ENCODE data around the gene CDC14A.

CDC14A gene

DNA sequence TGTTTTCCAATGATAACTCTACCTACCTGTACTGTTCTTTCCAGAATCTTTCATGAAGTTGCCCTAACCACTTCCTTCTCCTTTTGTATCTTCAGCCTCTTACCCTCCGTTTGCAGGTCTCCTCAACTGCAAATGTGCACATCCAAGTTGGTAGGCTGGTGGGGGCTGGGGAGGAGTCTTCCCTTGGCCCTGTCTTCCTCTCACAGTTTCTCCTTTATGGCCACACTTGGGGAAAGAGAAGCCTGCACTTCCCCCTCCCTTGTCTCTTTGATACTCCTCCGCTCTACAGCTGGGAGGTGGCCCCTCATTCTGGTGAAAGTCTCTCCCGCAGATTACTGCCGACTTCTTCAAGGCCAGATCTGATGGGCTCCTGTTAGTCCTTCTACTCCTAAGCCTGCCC lies 158.8 kb downstream of the CDC14A start:
- TF ChIP-seq POLR2AphosphoS5 (IDR thresholded peaks at IDR 0.05; ENCODE audit: low read depth, low read length): no peak
- no peak for TF ChIP-seq PAX5 (IDR thresholded peaks at IDR 0.05; ENCODE audit: insufficient read depth, low read length, severe bottlenecking)
- TF ChIP-seq POLR2A (IDR thresholded peaks at IDR 0.05; ENCODE audit: low read depth, low read length): no peak
- no peak for TF ChIP-seq POU2F2 (IDR thresholded peaks at IDR 0.05; ENCODE audit: low read depth, low read length)
- no peak for TF ChIP-seq SPI1 (IDR thresholded peaks at IDR 0.05; ENCODE audit: low read depth, low read length)
- TF ChIP-seq TAF1 (IDR thresholded peaks at IDR 0.05; ENCODE audit: low read depth, low read length): no peak
- FAIRE-seq (no peak), DNase-seq (ENCODE audit: insufficient read length, low spot score) (no peak)

DNA sequence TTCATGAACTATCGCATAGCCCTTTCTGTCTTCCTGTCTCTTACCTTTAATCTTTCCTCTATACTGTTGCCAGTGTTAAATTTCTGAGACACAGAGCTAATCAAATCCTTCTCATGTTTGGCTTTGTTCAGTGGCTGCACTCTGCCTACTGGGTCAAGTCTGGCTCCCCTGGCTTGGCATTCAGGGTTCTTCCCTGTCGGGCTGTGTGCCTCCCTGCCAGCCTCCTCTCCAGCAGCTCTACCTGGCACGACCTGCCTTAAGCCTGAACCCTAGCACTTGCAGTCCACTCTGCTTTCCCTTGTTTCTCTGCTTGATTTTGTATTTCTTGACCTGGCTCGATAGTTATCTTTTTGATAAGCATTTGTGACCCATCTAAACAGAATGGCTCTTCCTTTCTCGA lies 159.5 kb downstream of the CDC14A start:
- no peak for DNase-seq (ENCODE audit: insufficient read length, low spot score)
- no peak for FAIRE-seq
- no peak for TF ChIP-seq TAF1 (IDR thresholded peaks at IDR 0.05; ENCODE audit: low read depth, low read length)

DNA sequence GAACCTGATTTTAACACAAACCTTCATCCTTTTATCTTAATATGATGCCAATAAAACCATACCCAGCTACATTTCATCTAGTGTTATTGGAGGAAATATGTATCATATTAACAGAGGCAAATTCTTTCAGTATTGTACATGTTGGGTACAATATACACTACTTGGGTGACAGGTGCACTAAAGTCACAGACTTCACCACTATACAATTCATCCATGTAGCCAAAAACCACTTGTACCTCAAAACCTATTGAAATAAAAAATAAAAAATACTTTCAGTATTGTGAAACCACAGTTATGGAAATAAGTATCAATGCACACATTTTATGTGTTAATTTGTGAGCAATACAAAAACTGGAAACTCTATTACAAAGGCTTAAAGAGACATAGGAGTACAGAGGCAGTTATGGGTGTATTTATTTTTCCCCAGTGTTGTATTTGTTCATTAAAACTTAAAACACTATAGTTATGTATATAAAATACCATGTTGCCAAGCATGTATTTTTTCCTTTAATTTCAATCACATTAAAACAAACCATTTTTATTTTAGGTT lies 160.6 kb downstream of the CDC14A start:
- FAIRE-seq: no peak
- DNase-seq (ENCODE audit: insufficient read length, low spot score): no peak
- no peak for TF ChIP-seq POLR2AphosphoS5 (IDR thresholded peaks at IDR 0.05; ENCODE audit: low read depth, low read length)
- TF ChIP-seq TAF1 (IDR thresholded peaks at IDR 0.05; ENCODE audit: low read depth, low read length): no peak

DNA sequence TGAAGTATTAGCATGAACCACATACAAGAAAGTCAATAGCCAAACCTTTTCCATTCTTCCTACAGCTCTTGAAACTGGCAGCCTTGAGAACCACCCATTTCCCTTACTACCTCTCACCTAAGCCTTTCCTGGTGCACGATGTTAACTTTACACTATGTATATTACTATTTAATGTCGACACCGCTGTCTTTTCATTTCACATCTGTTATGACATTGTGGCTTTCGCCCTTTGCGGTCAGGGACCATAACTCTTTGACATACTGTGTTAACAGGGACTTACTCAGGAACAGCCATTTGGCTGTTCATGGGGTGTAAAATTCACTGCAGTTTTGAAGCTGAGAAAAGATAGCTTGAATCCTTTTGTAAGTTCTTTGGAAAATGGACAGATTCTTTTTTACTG lies 164.6 kb downstream of the CDC14A start:
- TF ChIP-seq POLR2A (IDR thresholded peaks at IDR 0.05; ENCODE audit: low read depth, low read length): no peak
- TF ChIP-seq TAF1 (IDR thresholded peaks at IDR 0.05; ENCODE audit: low read depth, low read length): no peak
- TF ChIP-seq PAX5 (IDR thresholded peaks at IDR 0.05; ENCODE audit: insufficient read depth, low read length, severe bottlenecking): no peak
- TF ChIP-seq SPI1 (IDR thresholded peaks at IDR 0.05; ENCODE audit: low read depth, low read length): no peak
- TF ChIP-seq POU2F2 (IDR thresholded peaks at IDR 0.05; ENCODE audit: low read depth, low read length): no peak
- TF ChIP-seq POLR2AphosphoS5 (IDR thresholded peaks at IDR 0.05; ENCODE audit: low read depth, low read length): no peak
- peak; percentile 87 for FAIRE-seq

GRCh38 chr1:100517515-100517914 lies 165.2 kb downstream of the CDC14A start:
- DNase-seq (ENCODE audit: insufficient read length, low spot score) (no peak), FAIRE-seq (no peak)
- TF ChIP-seq POLR2AphosphoS5 (IDR thresholded peaks at IDR 0.05; ENCODE audit: low read depth, low read length) (no peak), POU2F2 (IDR thresholded peaks at IDR 0.05; ENCODE audit: low read depth, low read length) (no peak), POLR2A (IDR thresholded peaks at IDR 0.05; ENCODE audit: low read depth, low read length) (no peak), PAX5 (IDR thresholded peaks at IDR 0.05; ENCODE audit: insufficient read depth, low read length, severe bottlenecking) (no peak), SPI1 (IDR thresholded peaks at IDR 0.05; ENCODE audit: low read depth, low read length) (no peak), TAF1 (IDR thresholded peaks at IDR 0.05; ENCODE audit: low read depth, low read length) (no peak)

More for the DNA sequence above, 164.6 kb downstream of the CDC14A start:
- DNase-seq (ENCODE audit: insufficient read length, low spot score): no peak

DNA sequence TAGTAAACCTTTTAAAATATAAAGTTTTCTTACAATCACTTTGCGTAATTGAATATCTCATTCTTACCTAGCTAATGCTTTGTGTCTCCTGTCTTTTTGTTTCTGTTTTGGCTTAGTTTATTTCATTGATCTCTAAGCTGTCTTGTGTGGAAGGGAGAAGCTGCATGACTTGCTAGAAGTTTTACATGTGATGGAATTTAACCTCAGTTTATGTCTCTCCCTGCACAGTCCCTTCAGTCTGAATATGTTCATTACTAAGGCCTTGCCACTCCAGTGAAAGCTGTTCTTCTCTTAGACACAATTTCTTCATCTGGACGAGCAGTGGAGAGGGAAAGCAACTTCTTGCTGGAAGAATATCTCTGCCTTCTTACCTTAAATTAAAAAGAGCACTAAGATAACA lies 165.7 kb downstream of the CDC14A start:
- TF ChIP-seq POLR2AphosphoS5 (IDR thresholded peaks at IDR 0.05; ENCODE audit: low read depth, low read length) (no peak), TAF1 (IDR thresholded peaks at IDR 0.05; ENCODE audit: low read depth, low read length) (no peak), POU2F2 (IDR thresholded peaks at IDR 0.05; ENCODE audit: low read depth, low read length) (no peak), POLR2A (IDR thresholded peaks at IDR 0.05; ENCODE audit: low read depth, low read length) (no peak)
- DNase-seq (ENCODE audit: insufficient read length, low spot score) (no peak), FAIRE-seq (no peak)

- DNase-seq (ENCODE audit: insufficient read length, low spot score) (no peak), FAIRE-seq (peak; percentile 92)
- no peak for TF ChIP-seq POLR2A (IDR thresholded peaks at IDR 0.05; ENCODE audit: low read depth, low read length)
- peak; percentile 99 for TF ChIP-seq SPI1 (IDR thresholded peaks at IDR 0.05; ENCODE audit: low read depth, low read length)
These were observed 170.8 kb downstream of the CDC14A start for GRCh38 chr1:100523038-100523652.

DNA sequence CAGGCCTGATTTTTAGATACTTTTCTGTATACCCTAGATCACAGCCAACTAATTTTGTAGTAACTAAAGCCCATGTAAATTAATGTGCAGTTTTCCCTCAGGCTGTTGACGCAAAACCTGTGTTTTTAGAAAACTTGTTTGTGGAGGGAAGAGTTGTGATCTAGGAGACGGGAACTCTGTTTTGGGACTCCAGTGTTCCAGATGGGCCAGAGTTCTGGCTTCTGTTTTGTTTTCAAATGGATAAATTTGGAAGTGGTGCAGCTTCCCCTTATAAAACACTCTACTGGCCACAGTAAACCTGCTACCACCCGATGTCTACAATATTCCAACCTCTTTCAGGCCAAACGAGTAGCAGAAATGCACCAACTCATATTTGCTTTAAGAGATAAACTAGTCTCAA lies 172.0 kb downstream of the CDC14A start:
- no peak for FAIRE-seq
- no peak for DNase-seq (ENCODE audit: insufficient read length, low spot score)
- TF ChIP-seq SPI1 (IDR thresholded peaks at IDR 0.05; ENCODE audit: low read depth, low read length): no peak
- no peak for TF ChIP-seq POLR2AphosphoS5 (IDR thresholded peaks at IDR 0.05; ENCODE audit: low read depth, low read length)
- TF ChIP-seq POU2F2 (IDR thresholded peaks at IDR 0.05; ENCODE audit: low read depth, low read length): no peak
- no peak for TF ChIP-seq PAX5 (IDR thresholded peaks at IDR 0.05; ENCODE audit: insufficient read depth, low read length, severe bottlenecking)
- TF ChIP-seq TAF1 (IDR thresholded peaks at IDR 0.05; ENCODE audit: low read depth, low read length): no peak
- TF ChIP-seq POLR2A (IDR thresholded peaks at IDR 0.05; ENCODE audit: low read depth, low read length): no peak

DNA sequence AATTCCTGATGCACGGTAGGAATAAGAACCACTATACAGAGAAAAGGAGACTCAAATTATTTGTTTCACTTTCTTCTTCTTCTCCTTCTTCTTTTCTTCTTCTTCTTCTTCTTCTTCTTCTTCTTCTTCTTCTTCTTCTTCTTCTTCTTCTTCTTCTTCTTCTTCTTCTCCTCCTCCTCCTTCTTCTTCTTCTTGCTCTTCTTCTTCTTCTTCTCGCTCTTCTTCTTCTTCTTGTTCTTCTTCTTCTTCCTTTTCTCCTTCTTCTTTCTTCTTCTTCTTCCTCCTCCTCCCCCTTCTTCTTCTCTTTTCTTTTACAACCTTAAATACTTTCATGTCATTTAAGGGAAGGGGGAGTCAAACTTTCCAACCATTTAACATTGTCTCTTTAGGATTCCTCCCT lies 174.6 kb downstream of the CDC14A start:
- TF ChIP-seq POU2F2 (IDR thresholded peaks at IDR 0.05; ENCODE audit: low read depth, low read length) (no peak), POLR2A (IDR thresholded peaks at IDR 0.05; ENCODE audit: low read depth, low read length) (no peak), TAF1 (IDR thresholded peaks at IDR 0.05; ENCODE audit: low read depth, low read length) (no peak), SPI1 (IDR thresholded peaks at IDR 0.05; ENCODE audit: low read depth, low read length) (no peak), PAX5 (IDR thresholded peaks at IDR 0.05; ENCODE audit: insufficient read depth, low read length, severe bottlenecking) (no peak), POLR2AphosphoS5 (IDR thresholded peaks at IDR 0.05; ENCODE audit: low read depth, low read length) (no peak)
- FAIRE-seq (no peak), DNase-seq (ENCODE audit: insufficient read length, low spot score) (no peak)

GRCh38 chr1:100528871-100529270 lies 176.6 kb downstream of the CDC14A start:
- TF ChIP-seq SPI1 (IDR thresholded peaks at IDR 0.05; ENCODE audit: low read depth, low read length): no peak
- TF ChIP-seq POLR2A (IDR thresholded peaks at IDR 0.05; ENCODE audit: low read depth, low read length): no peak
- TF ChIP-seq TAF1 (IDR thresholded peaks at IDR 0.05; ENCODE audit: low read depth, low read length): no peak
- no peak for TF ChIP-seq PAX5 (IDR thresholded peaks at IDR 0.05; ENCODE audit: insufficient read depth, low read length, severe bottlenecking)
- TF ChIP-seq POLR2AphosphoS5 (IDR thresholded peaks at IDR 0.05; ENCODE audit: low read depth, low read length): no peak
- no peak for TF ChIP-seq POU2F2 (IDR thresholded peaks at IDR 0.05; ENCODE audit: low read depth, low read length)
- DNase-seq (ENCODE audit: insufficient read length, low spot score): no peak
- no peak for FAIRE-seq

Measured in GM12891 (cell line).